Astrocyte of the cerebellum (primary cell): ENCODE results near the gene YAP1.

Source experiments
- DNase-seq: peaks from one replicate; pipeline ENCODE4 v3.0.0-alpha.2; 2011; ENCODE audit warnings: low read depth
- H3K4me3 ChIP-seq: 2 replicates; pipeline ENCODE4 v1.5.1; 2011; ENCODE audit warnings: mild to moderate bottlenecking, low read depth, low read length, moderate library complexity
- in situ Hi-C: cut with HindIII; loops from 2 replicates; pipeline ENCODE4 v1.10.0; 2017; ENCODE audit warnings: low sequenced_read_pairs
- TF ChIP-seq, protein P1 (sequence below): IDR thresholded peaks from 2 replicates; pipeline ENCODE4 v1.5.1; 2012; ENCODE audit warnings: low read length, low read depth, moderate library complexity, mild to moderate bottlenecking; ENCODE audit errors: missing control alignments

YAP1 gene

DNA sequence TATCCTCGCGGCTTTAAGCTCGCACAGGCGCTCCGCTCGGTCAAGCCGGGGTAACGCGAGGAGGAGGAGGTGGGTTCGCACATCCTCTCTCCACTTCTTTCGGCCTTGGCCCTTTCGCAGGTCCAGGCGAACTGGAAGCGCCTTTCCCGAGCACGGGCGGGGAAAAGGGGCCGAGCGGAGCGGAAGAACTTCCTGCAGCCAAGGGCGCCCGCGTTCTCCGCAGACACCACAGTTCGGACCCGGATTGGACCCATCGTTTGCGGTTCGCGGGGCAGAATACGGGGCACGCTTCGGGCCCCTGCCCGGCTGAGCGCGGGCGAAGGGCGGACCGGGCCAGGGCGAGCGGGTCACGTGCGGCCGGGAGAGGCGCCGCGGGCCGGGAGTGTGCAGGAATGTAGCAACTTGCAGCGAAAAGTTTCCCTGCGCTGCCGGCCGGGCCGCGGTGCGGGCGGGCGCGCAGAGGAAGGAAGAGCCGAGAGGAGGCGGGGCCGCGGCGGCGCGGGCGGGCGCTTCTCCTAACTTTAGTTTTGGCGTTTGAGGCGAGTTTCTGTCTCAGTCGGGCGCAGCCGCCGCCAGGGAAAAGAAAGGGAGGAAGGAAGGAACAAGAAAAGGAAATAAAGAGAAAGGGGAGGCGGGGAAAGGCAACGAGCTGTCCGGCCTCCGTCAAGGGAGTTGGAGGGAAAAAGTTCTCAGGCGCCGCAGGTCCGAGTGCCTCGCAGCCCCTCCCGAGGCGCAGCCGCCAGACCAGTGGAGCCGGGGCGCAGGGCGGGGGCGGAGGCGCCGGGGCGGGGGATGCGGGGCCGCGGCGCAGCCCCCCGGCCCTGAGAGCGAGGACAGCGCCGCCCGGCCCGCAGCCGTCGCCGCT is at the start of gene YAP1:
YAP1 (plus strand) TSS at position 552 of the 865 bp plus-strand sequence. CDS start 402 bp downstream, outside the sequence.
- DNase-seq: peak; percentile 77
- in situ Hi-C loops: no loop called here

DNA sequence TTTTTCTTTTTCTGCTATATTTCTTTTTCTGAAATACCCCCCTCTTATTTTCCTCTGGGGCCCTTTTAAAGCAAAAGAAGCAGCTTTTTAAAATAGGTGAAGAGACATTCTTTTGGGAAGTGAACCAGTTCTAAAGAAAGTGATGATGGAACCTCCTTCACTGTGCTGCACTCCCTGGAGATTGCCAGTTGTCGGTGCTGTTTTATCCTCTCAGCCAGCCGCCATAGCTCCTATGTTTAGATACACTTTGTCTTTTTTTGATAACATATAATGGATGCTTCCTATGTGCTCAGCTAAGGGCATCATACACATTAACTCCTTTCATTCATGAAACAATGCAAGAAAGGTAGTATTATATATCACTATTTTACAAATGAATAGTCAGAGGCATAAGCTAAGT is 49.0 kb upstream of the YAP1 start:
- in situ Hi-C loops: no loop called here
- TF ChIP-seq, protein P1, sequence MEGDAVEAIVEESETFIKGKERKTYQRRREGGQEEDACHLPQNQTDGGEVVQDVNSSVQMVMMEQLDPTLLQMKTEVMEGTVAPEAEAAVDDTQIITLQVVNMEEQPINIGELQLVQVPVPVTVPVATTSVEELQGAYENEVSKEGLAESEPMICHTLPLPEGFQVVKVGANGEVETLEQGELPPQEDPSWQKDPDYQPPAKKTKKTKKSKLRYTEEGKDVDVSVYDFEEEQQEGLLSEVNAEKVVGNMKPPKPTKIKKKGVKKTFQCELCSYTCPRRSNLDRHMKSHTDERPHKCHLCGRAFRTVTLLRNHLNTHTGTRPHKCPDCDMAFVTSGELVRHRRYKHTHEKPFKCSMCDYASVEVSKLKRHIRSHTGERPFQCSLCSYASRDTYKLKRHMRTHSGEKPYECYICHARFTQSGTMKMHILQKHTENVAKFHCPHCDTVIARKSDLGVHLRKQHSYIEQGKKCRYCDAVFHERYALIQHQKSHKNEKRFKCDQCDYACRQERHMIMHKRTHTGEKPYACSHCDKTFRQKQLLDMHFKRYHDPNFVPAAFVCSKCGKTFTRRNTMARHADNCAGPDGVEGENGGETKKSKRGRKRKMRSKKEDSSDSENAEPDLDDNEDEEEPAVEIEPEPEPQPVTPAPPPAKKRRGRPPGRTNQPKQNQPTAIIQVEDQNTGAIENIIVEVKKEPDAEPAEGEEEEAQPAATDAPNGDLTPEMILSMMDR: peak; percentile 27
- no peak overlapping the region for H3K4me3 ChIP-seq
- no peak for DNase-seq

More for the DNA sequence above, at the start of gene YAP1:
- TF ChIP-seq, protein P1: no peak
- peak within 1 kb of the TSS; percentile 93 for H3K4me3 ChIP-seq

DNA sequence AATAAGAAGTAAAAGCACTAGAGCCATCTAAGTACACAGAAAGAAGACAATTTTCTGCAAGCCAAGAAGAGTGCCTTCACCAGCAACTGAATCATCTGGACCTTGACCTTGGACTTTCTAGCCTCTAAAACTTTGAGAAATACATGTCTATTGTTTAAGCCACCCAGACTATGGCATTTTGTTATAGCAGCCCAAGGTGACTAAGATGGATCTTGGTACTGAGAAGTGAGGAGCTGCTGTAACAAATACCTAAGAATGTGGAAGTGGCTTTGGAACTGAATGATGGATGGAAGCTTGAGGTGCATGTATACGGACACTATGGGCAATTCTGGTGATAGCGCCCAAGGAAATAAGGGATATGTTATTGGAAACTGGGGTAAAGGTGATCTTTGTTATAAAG is 48.1 kb upstream of the YAP1 start:
- in situ Hi-C loops: no loop called here
- TF ChIP-seq, protein P1: no peak

DNA sequence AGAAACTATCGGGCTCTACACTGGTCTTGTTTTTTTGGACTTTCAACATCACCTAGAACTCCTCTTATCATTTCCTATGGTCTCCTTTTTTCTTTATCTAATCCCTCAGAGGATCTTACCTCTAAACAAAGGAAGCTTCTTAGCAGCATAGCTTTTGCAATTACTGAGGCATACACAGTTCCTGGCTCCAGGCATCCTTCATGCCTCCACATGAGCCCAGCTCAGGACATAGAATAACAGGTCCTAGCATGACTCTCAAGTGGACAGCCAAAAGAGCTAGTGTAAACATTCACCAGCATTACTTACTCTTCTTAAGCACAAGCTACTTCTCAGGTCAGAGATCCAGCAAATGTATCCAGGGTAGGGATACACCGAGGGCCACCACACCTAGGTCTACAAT is 45.9 kb upstream of the YAP1 start:
- no peak for DNase-seq
- no peak overlapping the region for H3K4me3 ChIP-seq
- in situ Hi-C loops: no loop called here
- TF ChIP-seq, protein P1: no peak

More for the DNA sequence above, 48.1 kb upstream of the YAP1 start:
- DNase-seq: no peak
- no peak overlapping the region for H3K4me3 ChIP-seq

DNA sequence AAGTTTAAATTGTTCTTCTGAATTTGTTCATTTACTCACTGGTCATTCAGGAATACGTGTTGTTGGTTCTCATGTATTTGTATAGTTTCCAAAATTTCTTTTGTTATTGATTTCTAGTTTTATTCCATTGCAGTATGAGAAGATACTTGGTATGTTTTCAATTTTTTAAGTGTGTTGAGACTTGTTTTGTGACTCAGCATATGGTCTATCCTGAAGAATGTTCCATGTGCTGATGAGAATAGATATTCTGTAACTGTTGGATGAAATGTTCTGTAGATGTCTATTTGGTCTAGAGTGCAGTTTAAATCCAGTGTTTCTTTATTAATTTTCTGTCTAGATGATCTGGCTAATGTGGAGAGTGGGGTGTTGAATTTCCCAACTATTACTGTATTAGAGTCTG is 39.5 kb upstream of the YAP1 start:
- TF ChIP-seq, protein P1: no peak
- no peak overlapping the region for H3K4me3 ChIP-seq
- in situ Hi-C loops: no loop called here
- no peak for DNase-seq

DNA sequence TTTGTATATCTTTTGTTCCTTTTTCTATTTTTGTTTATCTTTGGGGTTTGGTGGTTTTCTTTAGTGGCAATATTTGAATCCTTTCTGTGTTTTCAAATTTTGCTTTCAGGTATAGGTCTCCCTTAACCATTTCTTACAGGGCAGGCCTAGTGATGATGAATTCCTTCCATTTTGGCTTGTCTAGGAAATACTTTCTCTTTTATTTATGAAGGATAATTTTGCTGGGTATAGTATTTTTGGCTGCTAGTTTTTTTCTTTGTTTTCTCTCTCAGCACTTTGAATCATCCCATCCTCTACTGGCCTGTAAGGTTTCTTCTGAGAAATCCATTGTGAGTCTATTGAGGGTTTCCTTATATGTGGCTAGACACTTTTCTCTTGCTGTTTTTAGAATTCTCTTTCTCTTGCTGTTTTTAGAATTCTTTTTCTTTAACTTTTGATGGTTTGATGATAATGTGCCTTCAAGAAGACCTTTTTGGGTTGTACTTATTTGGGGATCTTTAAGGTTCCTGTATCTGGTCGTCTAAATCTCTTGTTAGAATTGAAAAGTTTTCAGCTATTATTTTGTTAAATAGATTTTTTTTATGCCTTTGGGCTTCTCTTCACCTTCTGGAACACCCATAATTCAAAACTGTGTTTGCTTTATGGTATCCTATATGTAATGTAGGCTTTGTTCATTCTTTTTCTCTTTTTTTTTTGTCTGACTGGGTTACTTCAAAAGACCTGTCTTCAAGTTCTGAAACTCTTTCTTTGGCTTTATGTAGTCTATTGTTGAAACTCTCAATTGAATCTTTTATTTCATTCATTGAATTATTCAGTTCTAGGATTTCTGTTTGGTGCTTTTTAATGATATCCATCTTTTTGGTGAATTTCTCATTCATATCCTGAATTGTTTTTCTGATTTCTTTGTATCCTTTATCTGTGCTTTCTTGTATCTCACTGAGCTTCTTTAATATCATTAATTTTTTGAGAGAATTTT is 38.5 kb upstream of the YAP1 start:
- TF ChIP-seq, protein P1: no peak
- in situ Hi-C loops: no loop called here
- no peak overlapping the region for H3K4me3 ChIP-seq
- DNase-seq: no peak
